Pancreas (tissue), 10 donors: ENCODE data around the gene NOVA2. TPM values are rescaled to one million over a fixed set of nuclear protein-coding genes. Genes with fewer than 3 reads are reported as not detected.

ENCODE experiments used
- ATAC-seq, 4 donors: fragments of 200-7000 bp; cut with Tn5 transposase; one replicate each; pipeline versions ENCODE4 v1.8.0 to v1.9.1; 2020; ENCODE audit warnings: mild to moderate bottlenecking in 4 of 4, moderate library complexity in 4 of 4
- DNase-seq, 6 donors: peaks; one replicate each; pipeline ENCODE4 v3.0.0-alpha.2; 2020
- FAIRE-seq: peaks from 2 replicates; lab custom pipeline; 2012; peaks lifted over from hg19 to GRCh38; lab: Jason Lieb, UNC
- H3K27ac ChIP-seq, 4 donors: fragments of 200-600 bp; sonication (generic); 1 replicate in 3 of 4; 2 replicates in 1 of 4; pipeline versions ENCODE4 v1.5.0 to v1.8.0; 2020
- H3K27me3 ChIP-seq, 4 donors: fragments of 200-600 bp; one replicate each; pipeline ENCODE4 v1.8.0; 2021
- H3K36me3 ChIP-seq, 3 donors: fragments of 200-600 bp; sonication (generic) in 1 of 3; one replicate each; pipeline versions ENCODE4 v1.5.0 to v1.8.0; 2020 to 2021
- H3K4me1 ChIP-seq, 3 donors: fragments of 200-600 bp; one replicate each; pipeline ENCODE4 v1.8.0; 2021
- H3K4me3 ChIP-seq, 4 donors: fragments of 200-600 bp; sonication (generic) in 2 of 4; one replicate each; pipeline versions ENCODE4 v1.5.0 to v1.8.0; 2020 to 2021
- H3K9me3 ChIP-seq, 4 donors: fragments of 200-600 bp; one replicate each; pipeline ENCODE4 v1.8.0; 2021
- CTCF ChIP-seq, 4 donors: fragments of 200-600 bp; sonication (generic) in 3 of 4; IDR thresholded peaks; one replicate each; pipeline versions ENCODE4 v1.5.0 to v1.8.0; 2021; ENCODE audit warnings: antibody characterized with exemption in 4 of 4
- WGBS, 2 donors: extraction: QIAGEN DNeasy Blood & Tissue Kit; methylation state at CpG; one replicate each; pipeline ENCODE4 v1.1.7; 2013; 5-methylcytosine and 5-hydroxymethylcytosine counted together
- intact Hi-C, 3 donors: fragments of 100-400 bp; cut with DNase I; formaldehyde crosslinking; loops; one replicate each; pipeline versions ENCODE4 v1.11.1 to v1.14.2; 2022
- polyA plus RNA-seq, 2 donors: library from polyadenylated mRNA; stranded (reverse); fragments of 200-250 nt; gene quantifications; one replicate each; pipeline ENCODE4 v1.2.3, GENCODE V29; 2013
- total RNA-seq, 6 donors: library from RNA; stranded (reverse); fragmentation: NEBNext Ultra II Directional in 4 of 6; extraction: Animal tissue kit (Norgen Biotek cat#: 25700) in 4 of 6; gene quantifications; one replicate each; pipeline versions ENCODE4 v1.2.1 to v1.2.4, GENCODE V29; 2021 to 2023
- donor health status: healthy with polysubstance abuse.
- donor health status: DM: no; HTN: no; CAD: no; lungs with moderate emphysema.
- donor health status: DM: no; HTN: no; CAD: no.
- donor health status: control.
- donor health status: control.
- donor health status: Bipolar disorder and iron deficiency.
- donor health status: DM: yes; HTN: yes; CAD: no.
- donor health status: DM: no; HTN: no; CAD: no.
- donor health status: DM: no; HTN: no; CAD: no.
- donor health status: DM: yes; HTN: yes; CAD: no.

NOVA2 gene
- total and polyA plus RNA-seq, 8 donors: 0.43 to 2.6 (median 1.2) TPM

DNA sequence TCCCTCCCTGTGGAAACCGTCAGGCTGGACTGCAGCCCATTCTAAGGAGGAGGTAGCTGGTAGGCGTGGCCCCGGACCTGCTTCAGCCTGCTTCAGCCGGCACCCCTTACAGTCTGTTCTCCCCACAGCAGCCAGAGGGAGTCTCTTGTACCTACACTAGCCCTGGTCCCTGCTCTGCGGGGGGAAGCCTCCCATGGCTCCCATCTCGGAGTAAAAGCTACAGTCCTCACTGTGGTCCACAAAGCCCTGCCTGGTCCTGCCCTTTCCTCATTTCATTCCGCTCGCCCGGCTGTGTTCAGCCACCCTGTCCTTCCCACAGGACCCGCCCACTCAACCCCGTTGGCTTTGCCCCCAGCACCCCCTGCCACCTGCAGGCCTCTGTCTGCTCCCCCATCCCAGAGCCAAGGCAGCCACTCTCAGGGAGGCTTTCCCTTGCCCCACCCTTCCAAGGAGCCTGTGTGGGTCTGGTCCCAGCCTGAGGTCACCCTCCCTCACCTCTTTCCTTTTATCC is 47.9 kb upstream of the NOVA2 start:
- 24 to 32% methylated on average over 11 of the region's 11 CpGs for WGBS, 2 donors
- H3K9me3 ChIP-seq: no peaks in the 10 kb centered on the region
- intact Hi-C loops: loop anchor here in 1 of 3 donors (10.0 kb wide), 1 partner anchor 243 kb away; no protein-coding TSS in a partner anchor
- no peaks in the 10 kb centered on the region for H3K36me3 ChIP-seq
- no peak for TF ChIP-seq CTCF (IDR thresholded peaks at IDR 0.05)
- no peak for DNase-seq
- ATAC-seq: peak in 2 of 4 donors; percentile 11 to 38
- no peak overlapping the region for H3K4me3 ChIP-seq
- peaks cover 0 to 14% (median 2%) of the 10 kb centered on the region in 4 donors for H3K27me3 ChIP-seq
- H3K4me1 ChIP-seq: no peaks in the 10 kb centered on the region
- FAIRE-seq: no peak
- H3K27ac ChIP-seq: no peak overlapping the region

DNA sequence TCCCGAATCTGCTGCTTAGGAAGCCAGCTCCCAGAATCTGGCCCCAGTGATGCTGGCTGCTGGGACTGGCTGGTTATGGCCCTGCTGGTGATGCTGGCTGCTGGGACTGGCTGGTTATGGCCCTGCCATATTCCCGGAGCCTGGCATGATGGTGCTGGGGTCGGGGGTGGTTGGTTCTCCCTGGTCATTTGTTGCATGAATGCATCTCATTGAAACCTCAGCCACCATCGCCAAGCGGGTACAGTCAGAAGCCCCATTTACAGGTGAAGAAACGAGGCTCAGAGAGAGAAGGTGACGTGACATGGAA is 47.1 kb upstream of the NOVA2 start:
- DNase-seq (no peak), ATAC-seq (no peak)

DNA sequence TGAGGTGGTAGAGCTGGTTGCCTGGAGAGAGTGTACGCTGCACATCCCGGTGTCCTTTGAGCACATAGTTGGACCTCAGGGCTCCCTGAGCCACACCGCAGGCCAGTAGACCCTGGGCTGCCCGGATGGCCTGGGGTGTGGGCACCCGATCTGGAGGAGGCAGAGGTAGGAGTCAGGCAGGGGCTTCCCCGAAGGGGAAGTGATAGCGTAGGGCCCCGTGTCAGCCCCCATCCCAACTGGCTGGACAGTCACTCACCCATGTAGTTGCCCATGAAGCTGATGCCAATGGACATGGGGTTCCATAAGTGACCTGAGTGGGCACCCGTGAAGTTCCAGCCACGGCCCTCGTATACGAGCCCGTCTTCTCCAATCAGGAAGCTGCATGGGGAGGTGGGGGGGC is 45.6 kb upstream of the NOVA2 start:
- ATAC-seq (no peak), DNase-seq (no peak), FAIRE-seq (no peak)
- Histone ChIP-seq H3K36me3 (no peaks in the 10 kb centered on the region), H3K27ac (no peak overlapping the region), H3K4me3 (no peak overlapping the region), H3K27me3 (peaks cover 0 to 5% (median 2%) of the 10 kb centered on the region in 4 donors), H3K9me3 (no peaks in the 10 kb centered on the region), H3K4me1 (peaks cover 0 to 8% (median 3%) of the 10 kb centered on the region in 3 donors)
- TF ChIP-seq CTCF (IDR thresholded peaks at IDR 0.05): no peak
- WGBS, 2 donors: 95 to 96% methylated on average over 13 of the region's 13 CpGs
- intact Hi-C loops: loop anchor here in 2 of 3 donors (5.0 to 10.0 kb wide), 2 partner anchors 202 to 204 kb away; partner anchors contain the start of gene RSPH6A (in 2 of the 2)

More for the DNA sequence above, 47.1 kb upstream of the NOVA2 start:
- WGBS, 2 donors: 76 to 89% methylated on average over 7 of the region's 7 CpGs
- FAIRE-seq: no peak
- no peaks in the 10 kb centered on the region for H3K9me3 ChIP-seq
- no peak overlapping the region for H3K27ac ChIP-seq
- TF ChIP-seq CTCF (IDR thresholded peaks at IDR 0.05): no peak
- peaks cover 0 to 12% (median 2%) of the 10 kb centered on the region in 4 donors for H3K27me3 ChIP-seq
- H3K4me3 ChIP-seq: no peak overlapping the region
- no peaks in the 10 kb centered on the region for H3K36me3 ChIP-seq
- H3K4me1 ChIP-seq: peaks cover 0 to 3% (median 2%) of the 10 kb centered on the region in 3 donors
- intact Hi-C loops: loop anchor here in 1 of 3 donors (10.0 kb wide), 1 partner anchor 244 kb away; no protein-coding TSS in a partner anchor

- peaks cover 0 to 8% (median 3%) of the 10 kb centered on the region in 3 donors for H3K4me1 ChIP-seq
- FAIRE-seq (no peak), ATAC-seq (no peak), DNase-seq (no peak)
- no peaks in the 10 kb centered on the region for H3K36me3 ChIP-seq
- peaks cover 0 to 5% (median 2%) of the 10 kb centered on the region in 4 donors for H3K27me3 ChIP-seq
- no peaks in the 10 kb centered on the region for H3K9me3 ChIP-seq
- H3K4me3 ChIP-seq: no peak overlapping the region
- WGBS, 2 donors: 91 to 93% methylated on average over 10 of the region's 10 CpGs
- intact Hi-C loops: loop anchor here in 2 of 3 donors (5.0 to 10.0 kb wide), 2 partner anchors 201 to 204 kb away; partner anchors contain the start of gene RSPH6A (in 2 of the 2)
- H3K27ac ChIP-seq: no peak overlapping the region
- TF ChIP-seq CTCF (IDR thresholded peaks at IDR 0.05): no peak
Observed at GRCh38 chr19:46018729-46019251, 45.1 kb upstream of the NOVA2 start.
